Nephron (organoid): ENCODE results near the gene CPNE5.

Source experiments
- H3K27ac Mint-ChIP-seq, 3 experiments: 2 replicates each; pipeline ENCODE4 v1.8.0; 2020; ENCODE audit warnings: mixed read lengths in 3 of 3, mild to moderate bottlenecking in 2 of 3, moderate library complexity in 1 of 3
- H3K27me3 Mint-ChIP-seq: 2 replicates; pipeline ENCODE4 v1.8.0; 2021; ENCODE audit warnings: low read depth, mild to moderate bottlenecking, moderate library complexity, mixed read lengths
- H3K36me3 Mint-ChIP-seq: 2 replicates; pipeline ENCODE4 v1.8.0; 2020; ENCODE audit warnings: low read depth, mixed read lengths
- H3K4me1 Mint-ChIP-seq: 2 replicates; pipeline ENCODE4 v1.8.0; 2020; ENCODE audit warnings: mixed read lengths
- H3K4me3 Mint-ChIP-seq, 3 experiments: 2 replicates each; pipeline ENCODE4 v1.8.0; 2020; ENCODE audit warnings: mild to moderate bottlenecking in 3 of 3, mixed read lengths in 3 of 3, moderate library complexity in 2 of 3
- H3K9me3 Mint-ChIP-seq: 2 replicates; pipeline ENCODE4 v1.8.0; 2020; ENCODE audit warnings: mixed read lengths
- TF ChIP-seq, protein P1 (sequence below), 3 experiments: fragments of 200-600 bp; sonication (generic); IDR thresholded peaks; one replicate each; pipeline ENCODE4 v1.5.0; 2021; ENCODE audit warnings: antibody characterized with exemption in 3 of 3; ENCODE audit not compliant: unreplicated experiment in 3 of 3

Gene CPNE5

DNA sequence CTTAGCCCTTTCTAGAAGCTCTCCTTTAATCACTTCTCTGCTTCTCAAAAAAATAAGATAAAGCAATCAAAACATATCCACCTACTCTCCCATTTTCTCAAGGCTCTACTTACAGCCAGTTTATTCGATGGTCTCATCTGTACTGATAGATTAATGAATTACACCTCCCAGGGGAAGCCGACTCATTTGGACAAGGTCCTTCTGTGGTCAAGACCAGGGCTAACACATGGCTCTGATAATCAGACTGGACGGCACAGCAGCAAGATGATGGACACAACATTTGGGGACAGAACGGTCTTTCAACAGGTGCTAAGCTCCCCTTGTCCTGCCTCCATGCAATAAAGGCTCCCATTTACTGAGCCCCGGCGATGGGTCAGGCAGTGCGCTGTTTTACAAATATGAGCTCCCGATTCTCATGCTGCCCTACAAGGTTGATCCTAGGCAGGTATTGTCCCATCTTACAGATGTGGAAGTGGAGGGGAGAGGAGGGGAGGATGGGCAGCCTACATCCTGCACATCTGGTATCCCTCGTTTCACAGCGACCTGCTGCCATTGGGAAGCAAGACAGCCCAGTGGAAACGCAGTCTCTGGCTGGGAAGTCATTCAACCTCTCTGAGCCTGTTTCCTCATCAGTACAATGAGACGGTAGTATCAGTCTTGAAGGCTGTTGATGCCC lies 15.7 kb downstream of the CPNE5 start:
- TF ChIP-seq, protein P1, sequence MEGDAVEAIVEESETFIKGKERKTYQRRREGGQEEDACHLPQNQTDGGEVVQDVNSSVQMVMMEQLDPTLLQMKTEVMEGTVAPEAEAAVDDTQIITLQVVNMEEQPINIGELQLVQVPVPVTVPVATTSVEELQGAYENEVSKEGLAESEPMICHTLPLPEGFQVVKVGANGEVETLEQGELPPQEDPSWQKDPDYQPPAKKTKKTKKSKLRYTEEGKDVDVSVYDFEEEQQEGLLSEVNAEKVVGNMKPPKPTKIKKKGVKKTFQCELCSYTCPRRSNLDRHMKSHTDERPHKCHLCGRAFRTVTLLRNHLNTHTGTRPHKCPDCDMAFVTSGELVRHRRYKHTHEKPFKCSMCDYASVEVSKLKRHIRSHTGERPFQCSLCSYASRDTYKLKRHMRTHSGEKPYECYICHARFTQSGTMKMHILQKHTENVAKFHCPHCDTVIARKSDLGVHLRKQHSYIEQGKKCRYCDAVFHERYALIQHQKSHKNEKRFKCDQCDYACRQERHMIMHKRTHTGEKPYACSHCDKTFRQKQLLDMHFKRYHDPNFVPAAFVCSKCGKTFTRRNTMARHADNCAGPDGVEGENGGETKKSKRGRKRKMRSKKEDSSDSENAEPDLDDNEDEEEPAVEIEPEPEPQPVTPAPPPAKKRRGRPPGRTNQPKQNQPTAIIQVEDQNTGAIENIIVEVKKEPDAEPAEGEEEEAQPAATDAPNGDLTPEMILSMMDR (IDR thresholded peaks at IDR 0.05; ENCODE audit: unreplicated experiment in 3 of 3) = no peak
- peaks cover 17% of the 10 kb centered on the region for H3K27me3 Mint-ChIP-seq
- no peak overlapping the region for H3K4me3 Mint-ChIP-seq
- peak overlapping the region in 1 of 3 experiments; percentile 92 for H3K27ac Mint-ChIP-seq
- no peaks in the 10 kb centered on the region for H3K9me3 Mint-ChIP-seq
- no peaks in the 10 kb centered on the region for H3K36me3 Mint-ChIP-seq
- peaks cover 70% of the 10 kb centered on the region for H3K4me1 Mint-ChIP-seq

DNA sequence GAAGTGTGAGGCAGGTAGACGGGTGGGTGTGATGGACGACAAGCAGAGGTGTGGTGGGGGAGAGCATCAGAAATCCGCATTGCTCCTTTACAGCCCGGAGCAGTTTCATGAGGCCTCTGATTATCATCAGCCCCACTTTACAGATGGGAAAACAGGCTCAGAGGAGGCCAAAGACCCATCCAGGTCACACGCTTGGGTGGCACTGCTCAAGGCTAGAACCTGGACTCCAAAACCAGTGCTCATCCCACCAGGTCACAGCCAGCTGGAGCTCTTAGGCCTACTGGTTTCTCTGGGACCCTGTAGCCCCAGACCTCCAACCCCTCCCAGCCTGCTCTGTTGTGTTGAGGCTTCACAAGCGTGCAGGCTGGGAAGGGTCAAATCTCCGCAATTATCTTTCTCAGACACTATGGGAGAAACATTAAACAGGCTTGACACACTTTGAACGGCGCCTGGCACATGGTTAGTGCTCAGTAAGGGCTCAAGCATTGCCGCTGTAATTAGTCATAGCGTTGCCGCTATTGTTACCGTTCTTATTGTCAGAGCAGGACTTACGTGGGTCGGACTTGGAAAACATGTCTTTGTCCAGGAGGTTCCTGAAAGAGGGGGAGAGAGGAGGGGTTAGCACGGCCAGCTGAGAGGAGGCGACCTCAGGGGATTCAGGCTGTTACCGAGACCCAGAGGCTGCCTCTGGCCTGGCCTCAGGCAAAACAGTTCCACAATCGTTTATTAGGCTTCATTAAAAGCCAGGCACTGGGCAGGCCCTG lies 16.6 kb downstream of the CPNE5 start:
- H3K4me3 Mint-ChIP-seq = no peak overlapping the region
- H3K4me1 Mint-ChIP-seq = peaks cover 73% of the 10 kb centered on the region
- TF ChIP-seq, protein P1 (IDR thresholded peaks at IDR 0.05; ENCODE audit: unreplicated experiment in 3 of 3) = no peak
- H3K27me3 Mint-ChIP-seq = peaks cover 17% of the 10 kb centered on the region
- H3K27ac Mint-ChIP-seq = peak overlapping the region in 2 of 3 experiments; percentile 62 to 92
- no peaks in the 10 kb centered on the region for H3K36me3 Mint-ChIP-seq
- H3K9me3 Mint-ChIP-seq = no peaks in the 10 kb centered on the region

DNA sequence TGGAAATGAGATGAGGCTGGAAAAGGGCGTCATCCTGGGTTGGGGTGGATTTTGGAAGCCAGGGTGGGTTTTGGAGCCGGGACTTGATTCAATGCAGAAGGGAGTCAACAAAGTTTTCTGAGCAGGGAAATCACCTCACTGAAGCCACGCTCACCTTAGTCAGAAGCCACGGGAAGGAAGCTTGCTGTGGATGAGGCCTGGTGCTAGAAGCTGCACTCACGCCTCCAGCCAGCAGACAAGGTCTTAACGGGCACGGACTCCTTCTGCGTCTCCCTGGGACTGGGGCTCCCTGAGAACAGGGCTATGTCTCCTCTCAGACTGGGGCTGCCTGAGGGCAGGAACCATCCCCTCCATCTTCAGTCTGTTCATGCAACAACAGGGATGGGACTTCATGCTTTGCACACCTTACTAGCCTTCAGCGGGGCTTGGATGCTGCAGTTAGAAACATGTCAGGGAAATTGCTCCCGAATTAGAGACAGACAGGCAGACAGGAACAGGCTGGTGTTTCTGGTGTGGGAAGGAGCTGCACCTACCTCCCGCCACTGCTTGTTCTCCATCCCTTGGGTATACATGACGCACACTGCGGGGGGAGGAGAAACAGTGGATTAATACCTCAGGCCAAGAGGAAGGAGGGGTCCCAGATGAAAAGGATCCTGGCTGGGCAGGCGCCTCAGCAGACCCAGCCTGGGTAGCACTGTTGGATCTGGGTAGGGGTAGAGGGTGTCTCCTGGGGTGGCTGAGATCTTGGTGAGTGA lies 17.5 kb downstream of the CPNE5 start:
- Mint-ChIP-seq H3K9me3 (no peaks in the 10 kb centered on the region), H3K4me3 (no peak overlapping the region), H3K4me1 (peaks cover 69% of the 10 kb centered on the region), H3K27me3 (peaks cover 13% of the 10 kb centered on the region), H3K27ac (peak overlapping the region in 1 of 3 experiments; percentile 62), H3K36me3 (no peaks in the 10 kb centered on the region)
- TF ChIP-seq, protein P1 (IDR thresholded peaks at IDR 0.05; ENCODE audit: unreplicated experiment in 3 of 3) = no peak

DNA sequence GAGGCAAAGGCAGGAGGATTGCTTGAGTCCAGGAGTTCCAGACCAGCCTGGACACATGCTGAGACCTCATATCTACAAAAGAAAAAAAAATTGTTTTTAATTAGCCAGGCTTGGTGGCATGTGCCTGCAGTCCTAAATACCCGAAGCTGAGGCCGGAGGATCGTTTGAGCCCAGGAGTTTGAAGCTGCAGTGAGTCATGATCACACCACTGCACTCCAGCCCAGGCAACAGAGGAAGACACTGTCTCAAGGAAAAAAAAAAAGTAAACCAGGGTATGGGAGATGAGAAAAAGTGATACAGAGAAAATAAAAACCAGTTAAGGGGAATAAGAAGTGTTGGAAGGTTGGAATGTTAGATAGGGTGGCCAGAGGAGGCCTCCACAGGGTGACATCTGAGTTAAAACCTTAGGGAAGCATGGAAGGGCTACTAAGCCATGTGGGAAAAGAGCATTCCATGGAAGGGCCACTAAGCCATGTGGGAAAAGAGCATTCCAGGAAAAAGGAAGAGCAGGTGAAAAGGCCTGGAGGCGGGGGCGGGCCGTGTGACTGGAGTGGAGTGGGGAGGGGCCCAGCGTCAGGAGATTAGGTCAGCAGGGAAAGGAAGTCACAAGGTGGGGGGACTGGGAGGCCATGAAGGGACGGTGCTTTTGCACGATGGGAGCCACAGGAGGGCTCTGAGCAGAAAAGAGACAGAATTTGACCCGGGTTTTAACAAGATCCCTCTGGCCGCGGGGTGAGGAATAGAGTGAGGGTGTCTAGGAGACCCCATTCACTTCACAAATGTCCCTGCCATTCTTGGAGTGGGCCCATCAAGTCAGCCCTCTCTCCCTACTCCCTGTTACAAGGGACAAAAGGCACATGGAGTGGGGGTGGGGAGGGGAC lies 18.3 kb downstream of the CPNE5 start:
- Mint-ChIP-seq H3K36me3 (no peaks in the 10 kb centered on the region), H3K27ac (peak overlapping the region; percentile 6 to 77 (median 11)), H3K4me1 (peaks cover 66% of the 10 kb centered on the region), H3K4me3 (no peak overlapping the region), H3K27me3 (peaks cover 13% of the 10 kb centered on the region), H3K9me3 (no peaks in the 10 kb centered on the region)
- TF ChIP-seq, protein P1 (IDR thresholded peaks at IDR 0.05; ENCODE audit: unreplicated experiment in 3 of 3) = no peak

DNA sequence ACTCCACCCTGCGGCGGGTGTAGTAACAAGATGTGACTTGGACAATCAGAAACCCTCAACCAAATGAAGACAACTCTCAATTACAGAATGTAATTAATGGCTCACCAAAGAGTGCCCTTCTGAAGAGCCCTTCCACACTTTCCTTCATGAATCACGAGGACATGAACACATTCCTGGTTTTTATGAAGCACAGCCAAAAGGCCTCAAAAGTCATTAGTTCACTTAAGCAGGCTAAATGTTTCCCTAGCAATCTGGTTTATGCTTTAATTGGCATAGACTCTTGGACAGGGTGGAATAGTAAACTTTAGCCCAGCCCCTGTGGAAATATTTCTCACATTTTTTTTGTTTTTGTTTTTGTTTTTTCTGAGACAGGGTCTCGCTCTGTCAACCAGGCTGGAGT lies 20.5 kb downstream of the CPNE5 start:
- Mint-ChIP-seq H3K9me3 (no peaks in the 10 kb centered on the region), H3K27ac (no peak overlapping the region), H3K4me3 (no peak overlapping the region), H3K27me3 (peaks cover 10% of the 10 kb centered on the region), H3K4me1 (peaks cover 45% of the 10 kb centered on the region), H3K36me3 (no peaks in the 10 kb centered on the region)
- TF ChIP-seq, protein P1 (IDR thresholded peaks at IDR 0.05; ENCODE audit: unreplicated experiment in 3 of 3) = no peak
